ENCODE measurements around the gene PLEKHM2.

GRCh38 chr1:15663925-15664324, 20.2 kb upstream of the PLEKHM2 start:
- no peak for TF ChIP-seq CTCF (IDR thresholded peaks at IDR 0.05)
- TF ChIP-seq POLR2A (IDR thresholded peaks at IDR 0.05), result no peak

Data from lower leg skin (tissue), 3 donors.